ENCODE results near the gene SGPL1. TPM values are rescaled to one million over a fixed set of nuclear protein-coding genes. Genes with fewer than 3 reads are reported as not detected.
A peak's percentile ranks its signal among the peaks of the same experiment; 100 is the strongest.

The SGPL1 gene
- total RNA-seq, 1 donor from 2014 or later = 33.1 TPM

DNA sequence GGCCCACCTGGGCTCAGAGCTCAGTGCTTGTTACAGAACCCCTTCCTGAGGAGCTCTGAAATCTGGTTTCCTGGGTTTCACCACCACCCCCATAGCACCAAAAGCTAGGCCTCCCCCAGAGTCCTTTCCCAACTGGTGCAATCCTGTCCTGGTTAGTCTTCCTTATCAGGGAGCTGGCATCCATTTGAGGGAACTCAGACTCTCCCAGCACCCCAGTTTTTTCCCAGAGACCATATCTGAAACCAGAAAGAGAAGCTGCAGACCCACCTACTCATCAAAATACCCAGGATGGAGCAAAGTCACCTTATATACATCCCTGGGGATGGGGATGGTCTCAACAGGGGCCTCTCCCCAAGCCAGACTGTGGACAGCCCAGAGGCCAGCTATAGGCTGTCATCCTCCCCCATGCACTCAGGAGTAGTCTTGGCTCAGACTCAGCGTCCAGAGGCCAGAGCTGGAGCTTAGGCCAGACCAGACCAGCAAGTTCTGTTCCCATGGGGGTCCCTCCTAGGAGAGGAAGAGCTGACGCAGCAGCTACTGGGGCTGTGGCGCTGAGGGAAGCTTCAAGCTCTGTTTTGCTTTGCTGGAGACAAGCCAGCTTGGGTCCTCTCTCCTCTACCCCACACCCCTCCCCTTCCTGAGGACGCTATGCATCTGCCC, 33.5 kb upstream of the SGPL1 start:
- Histone ChIP-seq H3K27me3 (no peaks in the 10 kb centered on the region), H3K27ac (no peak overlapping the region), H3K9me3 (no peaks in the 10 kb centered on the region), H3K36me3 (no peaks in the 10 kb centered on the region), H3K4me1 (no peaks in the 10 kb centered on the region), H3K4me3 (no peak overlapping the region)
- TF ChIP-seq, protein P1, sequence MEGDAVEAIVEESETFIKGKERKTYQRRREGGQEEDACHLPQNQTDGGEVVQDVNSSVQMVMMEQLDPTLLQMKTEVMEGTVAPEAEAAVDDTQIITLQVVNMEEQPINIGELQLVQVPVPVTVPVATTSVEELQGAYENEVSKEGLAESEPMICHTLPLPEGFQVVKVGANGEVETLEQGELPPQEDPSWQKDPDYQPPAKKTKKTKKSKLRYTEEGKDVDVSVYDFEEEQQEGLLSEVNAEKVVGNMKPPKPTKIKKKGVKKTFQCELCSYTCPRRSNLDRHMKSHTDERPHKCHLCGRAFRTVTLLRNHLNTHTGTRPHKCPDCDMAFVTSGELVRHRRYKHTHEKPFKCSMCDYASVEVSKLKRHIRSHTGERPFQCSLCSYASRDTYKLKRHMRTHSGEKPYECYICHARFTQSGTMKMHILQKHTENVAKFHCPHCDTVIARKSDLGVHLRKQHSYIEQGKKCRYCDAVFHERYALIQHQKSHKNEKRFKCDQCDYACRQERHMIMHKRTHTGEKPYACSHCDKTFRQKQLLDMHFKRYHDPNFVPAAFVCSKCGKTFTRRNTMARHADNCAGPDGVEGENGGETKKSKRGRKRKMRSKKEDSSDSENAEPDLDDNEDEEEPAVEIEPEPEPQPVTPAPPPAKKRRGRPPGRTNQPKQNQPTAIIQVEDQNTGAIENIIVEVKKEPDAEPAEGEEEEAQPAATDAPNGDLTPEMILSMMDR (IDR thresholded peaks at IDR 0.05) = no peak
- TF ChIP-seq POLR2AphosphoS5 (IDR thresholded peaks at IDR 0.05; ENCODE audit: insufficient read depth in 1 of 2, low read depth in 1 of 2) (no peak), POLR2A (IDR thresholded peaks at IDR 0.05) (no peak)
- intact Hi-C loops (cut with DNase I) = no loop called here
- DNase-seq (ENCODE audit: extremely low spot score in 2 of 2) = peak; percentile 27 to 72

DNA sequence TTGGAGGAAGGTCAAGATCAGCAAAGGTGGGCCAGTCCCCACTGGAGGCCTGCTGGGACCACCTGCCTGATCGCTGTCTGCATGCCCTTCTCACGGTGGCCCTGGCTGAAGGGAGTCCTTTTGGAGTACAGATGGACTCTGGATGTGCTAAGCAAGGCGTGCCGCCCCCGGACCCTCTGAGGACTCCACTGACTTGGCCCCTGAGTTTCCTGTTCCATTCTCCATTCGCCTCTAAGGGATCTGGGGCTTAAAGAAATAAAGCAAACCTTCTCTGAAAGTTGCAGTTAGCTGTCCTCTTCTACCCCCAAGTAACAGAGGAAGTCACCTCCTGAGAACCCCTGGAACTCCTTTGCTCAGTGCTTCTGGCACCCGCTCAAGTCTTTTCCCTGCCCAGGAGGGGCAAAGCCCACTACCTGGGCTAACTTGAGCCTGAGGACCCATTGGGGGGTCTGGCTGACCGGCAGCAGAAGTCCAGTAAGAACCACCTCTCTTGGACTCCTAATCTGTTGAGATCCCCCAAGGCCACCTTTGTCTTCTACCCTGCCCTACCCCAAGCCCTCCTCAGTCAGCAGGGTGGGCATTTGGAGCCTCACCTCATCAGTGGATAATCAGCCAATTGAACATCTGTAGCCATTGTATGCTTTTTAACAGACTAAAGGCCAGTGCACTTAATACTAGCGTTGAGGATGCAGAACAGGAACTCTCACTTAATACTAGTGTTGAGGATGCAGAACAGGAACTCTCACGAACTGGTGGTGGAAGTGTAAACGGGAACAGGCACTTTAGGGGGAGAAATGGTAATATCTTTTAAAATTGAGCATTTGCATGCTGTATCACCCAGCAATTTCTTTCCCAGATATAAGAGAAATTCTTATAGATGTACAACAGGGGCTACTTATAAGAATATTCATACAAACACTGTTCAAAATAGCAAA, 32.7 kb upstream of the SGPL1 start:
- H3K4me3 ChIP-seq = no peak overlapping the region
- TF ChIP-seq POLR2AphosphoS5 (IDR thresholded peaks at IDR 0.05; ENCODE audit: insufficient read depth in 1 of 2, low read depth in 1 of 2) = no peak
- TF ChIP-seq, protein P1 (IDR thresholded peaks at IDR 0.05) = no peak
- no peak for TF ChIP-seq POLR2A (IDR thresholded peaks at IDR 0.05)
- no peaks in the 10 kb centered on the region for H3K4me1 ChIP-seq

GRCh38 chr10:70784016-70784415, 31.7 kb upstream of the SGPL1 start:
- no peaks in the 10 kb centered on the region for H3K27me3 ChIP-seq
- no peak for TF ChIP-seq POLR2AphosphoS5 (IDR thresholded peaks at IDR 0.05; ENCODE audit: insufficient read depth in 1 of 2, low read depth in 1 of 2)
- TF ChIP-seq, protein P1 (IDR thresholded peaks at IDR 0.05) = no peak
- TF ChIP-seq POLR2A (IDR thresholded peaks at IDR 0.05) = no peak
- H3K9me3 ChIP-seq = no peaks in the 10 kb centered on the region
- H3K27ac ChIP-seq = no peak overlapping the region
- no peak overlapping the region for H3K4me3 ChIP-seq
- no peaks in the 10 kb centered on the region for H3K4me1 ChIP-seq
- H3K36me3 ChIP-seq = no peaks in the 10 kb centered on the region
- intact Hi-C loops (cut with DNase I) = no loop called here
- DNase-seq (ENCODE audit: extremely low spot score in 2 of 2) = peak in 1 of 2 donors; percentile 16

More for the DNA sequence above, 32.7 kb upstream of the SGPL1 start:
- DNase-seq (ENCODE audit: extremely low spot score in 2 of 2) = peak; percentile 76 to 84
- H3K27me3 ChIP-seq = no peaks in the 10 kb centered on the region
- no peaks in the 10 kb centered on the region for H3K9me3 ChIP-seq
- intact Hi-C loops (cut with DNase I) = no loop called here
- H3K36me3 ChIP-seq = no peaks in the 10 kb centered on the region
- H3K27ac ChIP-seq = no peak overlapping the region

GRCh38 chr10:70784471-70784870, 31.3 kb upstream of the SGPL1 start:
- Histone ChIP-seq H3K27ac (no peak overlapping the region), H3K4me1 (no peaks in the 10 kb centered on the region), H3K9me3 (no peaks in the 10 kb centered on the region), H3K4me3 (no peak overlapping the region), H3K36me3 (no peaks in the 10 kb centered on the region), H3K27me3 (no peaks in the 10 kb centered on the region)
- peak; percentile 11 to 37 for DNase-seq (ENCODE audit: extremely low spot score in 2 of 2)
- no peak for TF ChIP-seq POLR2AphosphoS5 (IDR thresholded peaks at IDR 0.05; ENCODE audit: insufficient read depth in 1 of 2, low read depth in 1 of 2)
- no peak for TF ChIP-seq POLR2A (IDR thresholded peaks at IDR 0.05)
- TF ChIP-seq, protein P1 (IDR thresholded peaks at IDR 0.05) = no peak
- intact Hi-C loops (cut with DNase I) = no loop called here

Measured in vagina (tissue), 2 donors.